GM12801 (cell line): ENCODE measurements around the gene ASB18.

Experiments used
- TF ChIP-seq, protein P1 (sequence below): IDR thresholded peaks from one replicate; pipeline ENCODE4 v1.5.1; 2011; ENCODE audit warnings: control low read depth; ENCODE audit not compliant: insufficient read length; ENCODE audit errors: extremely low read depth

The ASB18 gene

DNA sequence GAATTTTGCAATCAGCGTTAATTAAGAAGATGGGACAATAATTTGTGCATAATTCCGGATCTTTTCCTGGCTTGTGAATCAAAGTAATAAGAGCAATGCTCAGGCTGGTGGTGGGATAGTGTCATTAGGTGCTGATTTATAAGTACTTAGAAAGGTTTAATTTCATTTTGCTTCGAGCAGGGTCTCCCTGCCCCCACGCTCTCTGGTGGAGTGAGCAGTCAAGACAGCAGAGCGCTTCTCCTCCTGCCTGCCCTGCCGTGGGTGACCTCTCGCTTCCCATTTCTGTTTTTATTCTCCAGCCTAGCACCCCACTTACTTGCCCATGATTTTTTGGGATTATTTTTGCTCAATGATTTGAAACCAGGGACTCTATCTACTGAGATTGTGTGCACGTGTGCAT lies 7.1 kb downstream of the ASB18 start:
- TF ChIP-seq, protein P1, sequence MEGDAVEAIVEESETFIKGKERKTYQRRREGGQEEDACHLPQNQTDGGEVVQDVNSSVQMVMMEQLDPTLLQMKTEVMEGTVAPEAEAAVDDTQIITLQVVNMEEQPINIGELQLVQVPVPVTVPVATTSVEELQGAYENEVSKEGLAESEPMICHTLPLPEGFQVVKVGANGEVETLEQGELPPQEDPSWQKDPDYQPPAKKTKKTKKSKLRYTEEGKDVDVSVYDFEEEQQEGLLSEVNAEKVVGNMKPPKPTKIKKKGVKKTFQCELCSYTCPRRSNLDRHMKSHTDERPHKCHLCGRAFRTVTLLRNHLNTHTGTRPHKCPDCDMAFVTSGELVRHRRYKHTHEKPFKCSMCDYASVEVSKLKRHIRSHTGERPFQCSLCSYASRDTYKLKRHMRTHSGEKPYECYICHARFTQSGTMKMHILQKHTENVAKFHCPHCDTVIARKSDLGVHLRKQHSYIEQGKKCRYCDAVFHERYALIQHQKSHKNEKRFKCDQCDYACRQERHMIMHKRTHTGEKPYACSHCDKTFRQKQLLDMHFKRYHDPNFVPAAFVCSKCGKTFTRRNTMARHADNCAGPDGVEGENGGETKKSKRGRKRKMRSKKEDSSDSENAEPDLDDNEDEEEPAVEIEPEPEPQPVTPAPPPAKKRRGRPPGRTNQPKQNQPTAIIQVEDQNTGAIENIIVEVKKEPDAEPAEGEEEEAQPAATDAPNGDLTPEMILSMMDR = no peak

DNA sequence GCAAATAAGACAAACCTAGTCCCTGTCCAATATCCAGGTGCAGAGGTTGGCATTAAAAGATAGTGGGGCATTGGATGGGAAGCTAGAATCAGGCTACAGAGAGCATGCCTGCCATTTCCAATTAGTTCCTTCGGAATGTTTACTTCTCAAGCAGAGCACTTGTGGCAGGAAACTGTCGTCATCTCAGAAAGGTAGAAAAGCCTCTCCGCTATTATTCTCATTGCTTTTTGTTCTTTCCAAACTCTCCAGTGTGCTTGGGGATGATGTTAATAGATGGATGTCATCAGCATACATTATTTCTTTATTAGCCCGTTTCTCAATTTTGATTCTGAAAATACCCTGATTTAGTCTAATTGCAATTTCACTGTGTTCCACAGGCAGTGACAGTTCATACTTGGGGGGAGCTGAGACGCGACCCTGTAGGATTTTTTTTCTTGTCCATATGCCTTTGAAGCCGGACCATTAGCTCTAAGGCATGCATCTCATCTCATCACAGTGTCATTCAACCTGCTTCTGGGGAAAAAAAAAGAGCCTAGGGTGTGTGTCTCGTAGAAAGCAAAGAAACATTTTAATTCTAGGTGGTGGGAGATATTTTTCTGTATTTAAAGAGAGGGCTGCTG lies 7.7 kb downstream of the ASB18 start:
- TF ChIP-seq, protein P1 = no peak

DNA sequence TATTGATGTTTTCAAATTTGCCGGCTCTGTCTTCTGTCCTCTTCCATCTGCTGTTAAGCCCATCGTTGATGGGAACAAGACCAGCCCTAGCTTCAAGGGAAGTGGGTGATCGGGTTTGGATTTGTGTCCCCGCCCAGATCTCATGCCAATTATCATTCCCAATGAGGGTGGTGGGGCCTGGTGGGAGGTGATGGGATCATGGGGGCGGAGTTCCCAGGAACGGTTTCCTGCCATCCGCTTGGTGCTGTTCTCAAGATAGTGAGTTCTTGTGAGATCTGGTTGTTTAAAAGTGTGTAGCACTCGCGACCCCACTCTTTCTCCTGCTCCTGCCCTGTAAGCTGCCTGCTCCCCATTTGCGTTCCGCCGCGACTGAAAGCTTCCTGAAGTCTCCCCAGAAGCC lies 9.5 kb downstream of the ASB18 start:
- TF ChIP-seq, protein P1 = no peak

DNA sequence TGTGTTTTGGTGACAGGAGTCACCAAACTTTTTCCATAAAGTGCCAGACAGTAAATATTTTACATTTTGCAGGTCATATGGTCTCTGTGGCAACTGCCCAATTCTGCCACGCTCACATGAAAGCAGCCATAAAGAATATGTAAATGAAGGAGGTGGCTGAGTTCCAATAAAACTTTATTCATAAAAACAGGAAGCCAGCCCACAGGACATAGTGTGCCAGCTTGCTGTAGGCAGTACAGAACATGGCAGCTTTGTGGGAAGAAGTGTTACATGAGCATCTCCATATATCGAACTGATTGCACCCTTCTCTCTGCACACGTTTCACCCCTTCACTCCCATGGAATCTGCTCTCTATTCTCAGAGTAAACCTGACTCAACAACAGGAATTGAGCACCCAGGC lies 10.2 kb downstream of the ASB18 start:
- TF ChIP-seq, protein P1 = no peak

DNA sequence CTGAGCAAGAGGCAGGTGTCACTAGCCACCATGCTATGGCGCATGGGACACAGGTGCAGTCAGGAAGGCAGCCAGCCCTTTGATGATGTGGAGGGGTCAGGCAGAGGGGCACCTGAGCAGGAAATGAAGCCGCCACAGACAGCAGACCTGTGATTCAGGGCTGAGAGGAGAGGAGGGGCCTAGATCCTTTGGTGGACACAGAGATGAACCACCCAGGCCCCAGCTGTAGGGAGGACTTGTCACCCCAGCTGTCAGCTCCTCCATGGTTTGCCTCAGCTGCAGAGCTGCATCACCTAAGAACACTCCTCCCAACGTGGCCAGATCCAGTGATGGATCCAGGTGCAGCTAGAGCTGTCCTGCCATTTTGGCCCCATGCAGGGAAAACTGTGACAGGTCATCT lies 11.6 kb downstream of the ASB18 start:
- TF ChIP-seq, protein P1 = no peak

DNA sequence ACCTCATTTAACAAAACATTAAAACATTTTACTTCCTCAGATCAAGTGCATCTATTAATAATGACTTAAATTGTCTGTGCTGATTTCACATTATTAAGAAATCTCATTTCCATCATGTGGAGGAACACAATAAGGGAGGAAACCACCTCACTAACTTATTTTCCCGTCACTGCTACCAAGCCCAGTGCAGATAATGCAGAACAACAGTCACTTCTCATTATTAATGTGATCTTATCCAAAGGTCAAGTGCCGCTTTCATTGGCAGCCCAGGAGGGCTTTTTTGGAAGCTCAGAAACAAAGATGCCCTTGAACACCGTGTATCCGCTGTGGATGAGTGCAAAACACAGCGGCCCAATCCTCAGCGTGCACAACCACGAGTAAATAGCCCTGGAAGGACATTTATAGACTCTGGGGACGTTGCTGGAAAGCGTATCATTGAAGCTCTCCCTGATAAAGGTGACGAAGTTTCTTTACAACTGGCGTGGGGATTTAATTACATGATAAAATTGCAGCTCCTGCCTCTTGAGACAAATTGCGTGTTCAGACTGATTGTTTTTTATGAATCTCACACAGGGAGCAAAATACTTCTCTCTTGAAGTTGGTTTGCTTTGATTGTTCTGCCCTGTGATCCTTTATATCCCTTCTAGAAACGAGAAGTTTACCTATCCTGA lies 13.2 kb downstream of the ASB18 start:
- TF ChIP-seq, protein P1 = no peak

DNA sequence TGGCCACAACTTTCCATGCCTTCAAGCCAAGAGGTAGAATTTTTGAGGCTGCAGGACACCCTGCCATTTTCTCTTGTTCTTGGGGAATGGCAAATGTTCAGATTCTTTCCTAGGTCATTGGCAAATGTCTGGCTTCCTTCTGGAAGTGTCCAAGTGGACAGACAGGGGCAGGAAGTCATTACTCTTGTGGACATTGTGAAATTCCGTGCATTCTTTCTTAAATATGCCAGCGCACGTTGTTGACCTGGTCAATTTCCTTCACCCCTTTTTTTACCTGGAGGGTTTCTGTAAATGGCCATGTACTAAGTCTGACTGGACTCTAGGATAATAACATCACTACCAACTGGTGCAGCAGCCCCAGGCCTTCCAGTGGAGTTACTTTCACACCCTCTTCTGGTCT lies 13.9 kb downstream of the ASB18 start:
- TF ChIP-seq, protein P1 = no peak
